RCC 7860 (cell line): ENCODE data around the gene HIKESHI.

ENCODE experiments used
- DNase-seq: peaks from one replicate; pipeline ENCODE4 v3.0.0-alpha.2; 2015; ENCODE audit warnings: low spot score
- FAIRE-seq: peaks from 2 replicates; lab custom pipeline; 2012; peaks lifted over from hg19 to GRCh38; lab: Jason Lieb, UNC

HIKESHI gene

DNA sequence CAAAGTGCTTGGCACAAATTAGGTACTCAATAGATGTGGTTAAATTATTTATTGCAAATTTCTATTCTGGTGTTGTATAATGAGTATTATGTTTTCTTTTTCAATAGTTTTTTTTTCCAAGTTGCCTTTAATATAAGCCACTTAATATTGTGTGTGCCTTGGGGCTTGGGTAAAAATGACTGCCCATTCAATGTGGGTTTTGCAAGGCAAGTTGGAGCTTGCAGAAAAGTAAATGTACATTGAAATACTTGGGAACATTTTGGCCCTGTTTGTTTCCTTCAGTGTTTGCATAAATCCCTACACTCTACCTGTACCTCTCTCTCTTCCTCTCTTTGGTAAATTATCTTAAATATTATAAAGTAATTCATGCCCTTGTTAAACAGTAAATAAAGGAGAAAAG, 70.5 kb downstream of the HIKESHI start:
- FAIRE-seq (no peak), DNase-seq (no peak)

DNA sequence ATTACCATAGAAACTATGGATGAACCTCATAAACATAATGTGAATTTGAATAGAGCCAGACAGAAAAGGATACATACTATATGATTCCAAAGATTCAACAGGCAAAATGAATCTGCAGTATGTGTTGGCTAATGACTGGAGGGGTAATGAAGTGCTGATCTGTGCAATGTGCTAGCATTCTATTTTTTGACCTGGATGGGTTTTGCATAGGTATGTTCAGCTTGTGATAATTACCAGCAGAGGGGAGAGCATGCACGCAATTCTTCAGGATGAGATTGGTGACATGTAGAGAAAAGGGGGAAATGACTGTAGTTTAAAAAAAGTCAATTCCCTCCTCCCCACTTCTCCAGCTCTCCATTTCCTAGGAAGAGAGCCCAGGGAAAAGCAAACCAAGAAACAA, 72.0 kb downstream of the HIKESHI start:
- DNase-seq (no peak), FAIRE-seq (no peak)

DNA sequence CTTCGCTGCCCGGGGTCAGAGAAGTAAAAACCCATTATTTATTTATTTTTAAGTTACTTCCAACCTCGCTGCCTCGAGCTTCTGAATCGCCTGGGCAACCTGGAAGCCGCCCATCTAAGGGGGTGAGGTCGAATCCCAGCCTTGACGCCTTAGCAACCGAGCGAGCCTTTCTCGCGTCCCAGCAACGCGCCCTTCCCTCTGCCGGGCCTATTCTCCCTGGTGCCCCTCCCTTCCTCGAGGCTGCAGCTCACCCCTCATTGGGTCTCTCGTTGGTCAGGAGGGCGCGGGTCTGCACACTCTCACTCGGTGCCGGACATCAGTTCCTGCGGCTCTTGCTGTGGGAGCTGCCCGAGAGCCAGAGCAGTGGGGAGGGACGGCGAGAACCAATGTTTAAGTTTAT, 72.5 kb downstream of the HIKESHI start, which contains the start of gene CCDC81:
TSS of gene CCDC81 (plus strand) at position 302 of the 400 bp plus-strand sequence. CDS start 277 bp downstream, outside the sequence.
- FAIRE-seq (no peak), DNase-seq (no peak)

DNA sequence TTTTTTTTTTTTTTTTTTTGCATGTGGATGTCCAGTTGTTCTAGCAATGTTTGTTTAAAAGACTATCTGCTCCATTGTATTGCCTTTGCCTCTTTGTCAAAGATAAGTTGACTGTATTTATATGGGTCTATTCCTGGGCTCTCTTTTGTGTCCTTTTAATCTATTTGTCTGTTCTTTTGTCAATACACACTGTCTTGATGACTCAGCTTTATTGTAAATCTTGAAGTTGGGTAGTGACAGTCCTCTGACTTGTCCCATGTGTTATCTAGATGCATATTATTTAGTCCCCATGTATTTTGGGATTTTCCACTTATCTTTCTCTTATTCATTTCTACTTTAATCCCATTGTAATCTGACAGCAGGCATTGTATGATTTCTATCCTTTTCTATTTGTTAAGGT, 75.9 kb downstream of the HIKESHI start:
- DNase-seq (no peak), FAIRE-seq (no peak)

DNA sequence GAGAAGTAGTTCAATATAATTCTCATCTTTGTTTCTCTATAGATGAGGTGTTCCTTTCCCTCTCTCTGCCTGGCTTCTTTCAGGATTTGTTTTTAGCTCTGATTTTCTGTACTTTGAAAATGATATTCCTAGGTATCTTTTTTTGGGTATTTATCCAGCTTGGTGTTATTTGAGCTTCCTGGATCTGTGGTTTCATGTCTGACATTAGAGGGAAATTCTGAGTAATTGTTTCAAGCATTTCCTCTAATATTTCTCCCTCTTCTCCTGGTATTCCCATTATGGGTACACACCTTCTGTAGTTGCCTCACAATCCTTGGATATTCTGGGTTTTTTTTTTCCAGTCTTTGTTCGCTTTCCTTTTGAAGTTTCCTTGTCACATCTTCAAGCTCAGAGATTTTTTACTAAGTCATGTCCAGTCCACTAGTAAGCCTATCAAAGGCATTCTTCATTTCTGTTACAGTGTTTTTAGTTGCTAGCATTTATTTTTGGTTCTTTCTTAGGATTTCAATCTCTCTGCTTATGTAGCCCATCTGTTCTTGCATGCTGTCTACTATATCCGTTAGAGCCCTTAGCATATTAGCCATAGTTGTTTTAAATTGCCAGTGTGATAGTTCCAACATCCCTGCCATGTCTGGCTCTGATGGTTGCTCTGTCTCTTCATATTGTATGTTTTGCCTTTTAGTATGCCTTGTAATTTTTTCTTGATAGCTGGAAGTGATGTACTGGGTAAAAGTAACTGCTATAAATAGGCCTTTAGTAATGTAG, 78.4 kb downstream of the HIKESHI start:
- DNase-seq (no peak), FAIRE-seq (no peak)

DNA sequence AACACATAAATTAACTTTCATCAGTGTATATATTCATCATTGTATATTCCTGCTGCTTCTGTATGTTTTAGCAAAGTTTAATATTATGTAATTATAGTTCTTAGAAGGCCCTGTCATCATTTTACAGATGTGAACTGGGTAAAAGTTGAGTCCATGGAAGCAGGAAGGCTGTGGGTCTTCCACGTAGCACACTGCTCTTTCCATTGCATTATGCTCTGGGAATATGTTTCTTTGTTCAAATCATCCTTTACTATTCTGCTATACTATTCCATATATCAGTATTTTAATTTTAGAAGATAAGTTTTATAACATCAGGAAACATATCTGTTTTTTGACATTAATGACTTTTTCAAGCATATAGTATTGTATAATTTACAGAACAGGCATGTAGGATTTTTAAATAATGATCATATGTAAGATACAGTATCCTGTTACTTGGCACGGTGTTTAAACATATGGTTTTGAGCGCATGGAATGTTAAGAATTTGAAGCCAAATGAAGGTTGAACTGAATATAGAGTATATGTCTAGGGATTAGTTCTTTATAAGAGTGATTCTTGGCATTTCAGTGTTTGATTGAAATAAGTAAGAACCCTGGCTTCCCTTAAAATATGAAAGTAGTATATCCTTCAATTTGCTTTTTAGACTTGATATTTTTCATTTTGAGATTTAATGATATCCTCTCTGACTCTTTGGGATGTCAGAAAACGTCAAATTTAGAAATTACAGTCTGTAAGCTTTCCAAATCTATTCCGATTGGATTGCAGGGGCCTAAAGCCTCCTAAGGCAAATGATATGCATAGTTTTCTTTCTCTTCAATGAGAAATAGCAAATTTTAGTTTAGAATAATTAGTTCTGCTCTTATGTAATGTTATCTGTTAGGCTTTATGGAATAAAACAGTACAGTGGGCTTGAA, 81.3 kb downstream of the HIKESHI start:
- DNase-seq (no peak), FAIRE-seq (no peak)

DNA sequence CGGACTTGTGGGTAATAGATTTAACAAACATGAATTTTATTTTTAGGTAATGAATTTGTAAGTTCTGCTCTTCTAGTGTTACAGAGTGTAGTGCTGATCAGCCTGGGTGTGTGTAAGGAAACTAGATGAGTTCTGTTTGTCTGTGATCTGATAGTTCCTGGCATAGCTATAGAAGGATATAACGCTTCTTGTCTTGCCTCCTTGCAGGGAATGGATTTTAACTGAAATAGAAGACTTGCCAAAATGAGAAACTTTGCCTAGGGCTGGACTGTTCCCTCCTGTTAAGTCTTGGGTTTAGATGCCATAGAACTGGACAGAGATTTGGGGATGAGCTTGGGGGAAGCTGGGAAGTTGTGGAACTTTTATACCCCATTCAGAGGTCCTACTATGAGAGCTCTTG, 84.2 kb downstream of the HIKESHI start:
- FAIRE-seq: no peak

DNA sequence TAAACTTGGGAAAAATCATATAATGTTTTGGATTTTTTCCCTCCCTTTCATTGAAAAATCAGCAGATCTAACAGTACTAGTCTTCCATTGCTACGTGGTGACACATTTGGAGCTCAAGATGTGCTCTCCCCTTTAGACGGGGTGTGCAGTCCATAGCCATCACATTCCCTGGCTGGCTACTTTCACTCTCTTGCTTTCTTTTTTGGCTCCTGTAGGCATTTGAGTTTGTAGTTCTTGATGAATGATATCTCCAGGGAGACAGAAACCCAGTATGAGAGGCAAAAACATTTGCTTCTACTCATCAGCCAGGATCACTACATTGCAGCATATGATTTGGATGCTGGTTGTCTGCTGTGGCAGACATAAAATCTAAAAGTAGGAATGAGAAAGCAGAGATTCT, 84.7 kb downstream of the HIKESHI start:
- DNase-seq (no peak), FAIRE-seq (no peak)

More for the DNA sequence above, 84.2 kb downstream of the HIKESHI start:
- no peak for DNase-seq

DNA sequence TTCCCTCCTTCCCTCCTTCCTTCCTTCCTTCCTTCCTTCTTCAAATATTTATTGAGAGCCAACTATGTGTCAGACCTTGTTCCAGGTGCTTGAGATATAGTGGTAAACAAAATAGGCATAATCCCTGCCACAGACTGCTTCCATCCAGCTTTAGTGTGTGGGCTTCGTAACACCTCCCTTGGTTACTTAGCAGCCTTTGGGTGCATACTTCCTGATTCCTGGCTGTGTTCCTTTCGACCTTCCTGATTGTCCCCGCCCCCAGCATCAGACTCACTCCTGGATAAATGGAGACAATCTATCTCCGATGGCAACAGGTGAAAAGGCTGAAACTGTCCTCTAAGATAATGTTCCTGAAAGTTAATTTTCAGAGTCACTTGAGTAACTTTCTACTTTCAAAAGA, 86.2 kb downstream of the HIKESHI start:
- FAIRE-seq: no peak

DNA sequence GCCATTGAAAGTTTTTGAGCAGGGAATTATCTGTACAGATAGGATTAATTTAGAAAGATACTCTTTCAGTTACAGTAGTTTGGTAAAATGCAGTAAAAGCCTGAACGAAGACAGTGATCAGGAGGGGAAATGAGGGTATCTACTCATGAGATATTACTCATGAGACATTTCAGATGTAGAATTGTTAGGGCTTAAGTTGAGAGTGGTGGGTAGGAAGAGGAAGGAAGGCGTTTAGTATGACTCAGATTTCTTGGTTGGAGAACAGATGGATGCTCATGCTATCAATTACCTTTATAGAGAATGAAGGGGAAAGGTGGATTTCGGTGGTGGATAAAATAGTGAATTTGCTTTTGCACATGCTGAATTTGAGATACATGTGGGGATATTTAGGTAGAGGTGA, 88.4 kb downstream of the HIKESHI start:
- no peak for DNase-seq
- FAIRE-seq: no peak

More for the DNA sequence above, 86.2 kb downstream of the HIKESHI start:
- DNase-seq: no peak

DNA sequence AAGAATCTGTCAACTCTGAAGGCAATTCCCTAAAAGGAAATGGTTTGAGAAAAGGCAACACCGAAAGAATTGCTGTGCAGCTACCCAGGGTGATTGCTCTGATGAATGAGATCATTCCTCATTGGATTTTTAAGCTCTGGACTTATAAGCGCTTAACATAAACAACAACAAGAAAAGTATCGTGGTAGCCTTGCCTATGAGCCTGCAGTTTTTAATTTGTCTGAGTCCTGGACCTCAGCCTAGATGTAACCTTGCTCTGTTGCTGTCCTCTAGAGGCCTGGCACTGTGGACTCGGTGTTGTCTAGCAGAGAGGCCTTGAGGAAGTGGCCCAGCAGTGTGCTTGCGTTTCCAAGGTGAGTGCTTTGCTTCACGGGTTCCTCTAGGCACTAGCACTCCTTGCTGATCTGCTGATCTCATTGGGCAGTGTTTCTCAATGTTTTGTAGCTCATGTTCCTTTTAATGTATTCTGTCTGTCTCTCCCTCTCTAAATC, 93.1 kb downstream of the HIKESHI start:
- DNase-seq (no peak), FAIRE-seq (no peak)
